Stimulated activated CD8-positive, alpha-beta memory T cell treated with anti-CD3 and anti-CD28 coated beads, Interleukin-4, amount 100 ng/mL, for 4 hours (primary cell): ENCODE measurements around the gene F2RL2.
"Not testable (repeated sequence)": the region's sequence is repeated elsewhere in the genome, so short reads cannot be mapped to it uniquely, and the experiment has no call there.

Source experiments
- DNase-seq, 2 donors: peaks; one replicate each; pipeline ENCODE4 v3.0.0-alpha.2; 2020; ENCODE audit warnings: low read depth in 2 of 2, low spot score in 1 of 2

F2RL2 gene

GRCh38 chr5:76622076-76622475, 1.1 kb downstream of the F2RL2 start:
- DNase-seq: no peak

DNA sequence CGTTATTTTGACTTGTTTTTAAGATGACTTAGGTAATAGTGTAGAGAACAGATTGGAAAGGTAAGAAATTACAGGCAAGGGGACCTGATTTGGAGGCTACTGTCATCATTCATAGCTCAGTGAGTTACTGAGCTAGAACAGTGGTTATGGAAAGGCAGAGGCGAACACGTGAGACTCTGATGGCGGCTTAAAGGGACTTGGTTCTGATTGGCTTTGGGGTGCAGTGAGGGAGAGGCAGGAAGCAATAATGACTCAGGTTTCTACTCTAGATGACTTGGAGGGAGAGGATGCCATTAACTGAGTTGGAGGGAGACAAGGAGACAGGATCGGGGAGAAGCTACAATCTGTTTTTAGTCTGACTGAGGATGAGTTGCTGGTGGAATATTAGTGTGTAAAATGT, 3.0 kb downstream of the F2RL2 start:
- DNase-seq: no peak

- DNase-seq: no peak
These were observed 5.5 kb downstream of the F2RL2 start for GRCh38 chr5:76617675-76618074.

DNA sequence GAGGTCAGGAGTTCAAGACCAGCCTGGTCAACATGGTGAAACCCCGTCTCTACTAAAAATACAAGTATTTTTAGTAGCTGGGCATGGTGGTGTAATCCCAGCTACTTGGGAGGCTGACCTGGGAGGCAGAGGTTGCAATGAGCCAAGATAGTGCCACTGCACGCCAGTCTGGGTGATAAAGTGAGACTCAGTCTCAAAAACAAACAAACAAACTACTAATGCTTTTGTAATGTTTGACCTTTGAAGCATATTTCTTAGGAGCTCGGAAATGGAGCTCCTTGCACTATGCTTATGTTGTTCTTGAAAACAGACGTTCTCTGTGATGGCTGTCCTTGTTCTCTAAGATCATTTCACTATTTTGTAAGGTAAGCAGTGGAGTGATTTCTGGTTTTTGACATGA, 6.0 kb downstream of the F2RL2 start:
- DNase-seq: no peak

DNA sequence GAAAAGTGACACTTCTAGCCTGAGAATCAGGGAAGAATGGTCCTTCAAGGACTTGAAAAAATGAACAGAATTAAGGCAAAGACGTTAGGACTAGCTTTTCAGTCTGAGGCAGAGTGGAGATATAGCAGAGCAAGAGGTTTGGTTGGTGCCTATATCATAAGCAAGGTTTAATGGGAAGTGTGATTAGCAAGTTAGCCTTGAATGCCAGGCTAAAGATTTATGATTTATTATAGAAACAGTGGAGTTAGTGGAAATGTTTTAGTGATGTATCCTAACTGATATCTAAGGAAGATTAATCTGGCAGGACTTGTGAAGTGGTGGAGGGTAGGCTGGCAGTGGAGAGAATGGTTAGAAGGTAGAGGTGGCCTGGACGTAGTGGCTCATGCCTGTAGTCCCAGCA, 7.0 kb downstream of the F2RL2 start:
- no peak for DNase-seq

GRCh38 chr5:76615759-76616158, 7.4 kb downstream of the F2RL2 start:
- DNase-seq: no peak

- no peak for DNase-seq
These were observed 10.3 kb downstream of the F2RL2 start for GRCh38 chr5:76612942-76613341.

DNA sequence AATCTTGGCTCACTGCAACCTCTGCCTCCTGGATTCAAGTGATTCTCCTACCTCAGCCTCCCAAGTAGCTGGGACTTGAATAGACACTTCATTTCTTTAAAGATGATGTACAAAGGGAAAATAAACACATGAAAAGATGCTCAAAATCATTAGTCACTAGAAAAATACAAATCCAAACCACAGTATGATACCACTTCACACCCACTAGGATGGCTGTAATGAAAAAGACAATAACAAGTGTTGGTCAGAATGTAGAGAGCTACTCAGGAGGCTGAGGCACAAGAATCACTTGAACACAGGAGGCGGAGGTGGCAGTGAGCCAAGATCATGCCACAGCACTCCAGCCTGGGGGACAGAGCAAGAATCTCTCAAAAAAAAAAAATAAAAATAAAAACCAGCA, 13.0 kb downstream of the F2RL2 start:
- no peak for DNase-seq

- DNase-seq: no peak
These were observed 14.4 kb downstream of the F2RL2 start for GRCh38 chr5:76608833-76609232.

DNA sequence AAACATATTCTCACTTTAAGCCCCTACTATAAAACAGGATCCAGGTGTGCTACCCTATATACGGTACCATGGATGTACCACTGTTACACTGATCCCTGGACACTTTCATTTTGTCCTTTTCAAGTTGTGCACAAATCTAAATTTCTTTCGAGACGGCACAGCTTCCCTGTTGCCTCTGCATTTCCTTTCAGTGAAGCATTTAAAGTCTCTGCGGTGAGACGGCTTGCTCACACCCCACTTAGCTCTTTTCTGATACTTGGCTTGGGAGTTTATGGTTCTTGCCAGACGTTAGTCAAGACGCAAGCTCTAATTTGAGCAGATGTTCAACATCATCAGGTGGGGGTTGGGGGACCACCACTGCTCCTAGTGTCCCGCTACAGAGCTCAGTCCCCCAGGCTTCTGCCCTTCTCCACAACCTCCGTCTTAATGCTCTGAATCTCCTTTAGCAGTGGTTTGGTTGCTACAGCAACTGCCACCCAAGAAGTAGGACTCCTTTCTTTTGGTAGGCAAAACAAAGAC, 15.8 kb downstream of the F2RL2 start:
- no peak for DNase-seq

DNA sequence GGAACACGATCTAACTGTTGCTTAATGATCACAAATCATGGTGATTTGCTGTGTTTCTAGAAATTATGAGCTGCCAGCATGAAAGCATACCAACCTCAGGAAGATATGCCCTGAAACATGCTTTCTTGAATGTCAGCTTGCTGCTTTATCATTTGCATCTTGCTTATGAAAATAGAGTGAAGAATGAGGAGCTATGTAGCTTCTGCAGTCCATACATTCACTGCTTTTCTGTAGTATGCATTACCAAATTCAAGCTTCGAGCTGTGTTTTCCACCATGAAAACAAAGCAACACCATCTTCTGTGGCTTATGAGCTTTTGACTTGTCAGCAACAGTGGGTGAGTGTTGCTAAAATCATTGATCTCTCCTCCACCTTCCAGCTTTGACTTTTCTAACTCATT, 16.5 kb downstream of the F2RL2 start:
- DNase-seq: no peak

DNA sequence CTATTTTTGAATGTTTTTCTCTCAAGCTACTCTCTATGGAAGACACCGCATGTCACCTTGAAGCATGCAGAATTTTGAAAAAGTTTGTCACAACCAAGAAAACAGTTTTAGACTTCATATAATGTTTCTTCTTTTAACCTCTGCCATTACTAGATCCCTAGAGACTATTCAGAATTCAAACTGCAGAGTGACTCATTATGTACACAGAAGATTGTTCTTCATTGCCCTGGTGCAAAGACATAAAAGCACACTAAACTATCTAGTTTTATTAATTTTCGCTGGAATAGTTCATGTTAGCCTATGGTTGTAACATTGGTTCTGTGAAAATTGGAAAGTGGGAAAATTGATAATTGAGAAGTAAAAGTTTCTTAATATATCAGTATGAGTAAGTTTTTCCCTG, 18.4 kb downstream of the F2RL2 start:
- DNase-seq: no peak

- DNase-seq: not testable (repeated sequence)
These were observed 19.2 kb downstream of the F2RL2 start for GRCh38 chr5:76603991-76604390.

- no peak for DNase-seq
These were observed 21.0 kb downstream of the F2RL2 start for GRCh38 chr5:76602094-76602726.

GRCh38 chr5:76601470-76601869, 21.7 kb downstream of the F2RL2 start:
- no peak for DNase-seq

GRCh38 chr5:76600716-76601115, 22.5 kb downstream of the F2RL2 start:
- no peak for DNase-seq

- no peak for DNase-seq
These were observed 24.7 kb downstream of the F2RL2 start for GRCh38 chr5:76598531-76598930.

- DNase-seq: no peak
These were observed 27.3 kb downstream of the F2RL2 start for GRCh38 chr5:76595755-76596481.

DNA sequence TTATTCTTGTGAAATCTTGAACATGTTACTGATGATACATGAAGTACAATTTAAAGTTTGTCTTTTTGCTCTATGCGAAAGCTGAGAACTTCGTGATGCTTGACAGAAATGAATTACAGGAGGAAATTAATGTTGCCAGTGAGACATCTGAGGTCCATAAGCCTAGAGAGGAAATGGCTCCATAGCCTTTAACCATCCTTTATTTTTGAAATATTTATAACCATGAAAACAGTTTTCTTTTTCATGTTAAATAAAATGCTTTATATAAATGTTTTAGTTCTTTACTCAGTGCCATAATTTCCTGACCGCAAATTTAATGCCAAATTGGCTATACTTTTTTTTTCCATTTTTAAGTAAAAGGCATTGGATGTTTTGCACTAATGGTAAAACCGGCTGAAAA, 29.1 kb downstream of the F2RL2 start:
- DNase-seq: no peak

- DNase-seq: no peak
These were observed 30.5 kb downstream of the F2RL2 start for GRCh38 chr5:76592692-76593091.

GRCh38 chr5:76591366-76591765, 31.8 kb downstream of the F2RL2 start:
- no peak for DNase-seq

DNA sequence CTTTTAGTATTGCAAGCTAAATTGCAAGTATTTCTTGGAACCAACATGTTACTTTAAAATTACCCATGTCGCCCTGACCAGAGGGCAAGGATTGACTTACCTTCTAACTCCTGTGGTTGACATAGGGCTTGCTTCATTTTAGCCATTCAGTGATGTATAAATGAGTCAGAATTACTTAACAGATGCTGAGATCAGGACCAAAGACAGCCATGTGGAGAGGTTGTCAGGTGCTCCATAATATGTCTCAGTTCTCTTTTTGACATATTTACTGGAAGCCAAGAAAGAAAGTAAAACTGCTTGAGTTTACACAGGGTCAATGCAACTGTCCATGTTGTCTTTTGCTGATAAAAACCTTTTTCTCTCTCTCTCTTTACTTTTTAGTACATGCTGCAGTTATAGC, 33.2 kb downstream of the F2RL2 start:
- DNase-seq: no peak

DNA sequence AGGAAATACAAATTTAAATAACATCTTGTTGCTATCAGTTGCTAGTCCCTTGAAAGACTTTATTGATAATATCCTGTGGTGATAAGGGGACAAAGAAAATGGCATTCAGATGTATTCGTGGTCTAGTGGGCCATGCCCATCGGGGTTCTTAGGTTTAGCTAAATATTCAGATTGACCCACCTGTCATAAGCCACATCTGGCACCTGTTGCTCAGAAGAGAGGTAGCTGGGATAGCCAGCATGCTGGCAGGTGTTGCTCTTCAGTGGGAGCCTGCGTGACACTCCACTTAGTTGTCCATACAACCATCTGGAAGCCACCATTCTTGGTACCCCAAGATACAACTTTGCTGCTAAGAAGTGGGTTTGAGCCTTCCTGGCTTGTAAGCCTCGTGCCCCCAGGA, 36.7 kb downstream of the F2RL2 start:
- DNase-seq: no peak
